Endodermal cell (in vitro differentiated cells): ENCODE results near the gene PARP12. TPM values are rescaled to one million over a fixed set of nuclear protein-coding genes. Genes with fewer than 3 reads are reported as not detected.

Source experiments
- DNase-seq: peaks from one replicate; pipeline ENCODE4 v3.0.0-alpha.2; 2017
- H3K27ac ChIP-seq: 2 replicates; pipeline ENCODE4 v1.5.1; 2013; ENCODE audit warnings: mild to moderate bottlenecking, low read depth, low read length, moderate library complexity
- H3K27me3 ChIP-seq: 2 replicates; pipeline ENCODE4 v1.6.1; 2013; ENCODE audit warnings: mild to moderate bottlenecking, low read length, moderate library complexity; ENCODE audit not compliant: insufficient read depth, control insufficient read depth, poor library complexity, severe bottlenecking
- H3K36me3 ChIP-seq: 2 replicates; pipeline ENCODE4 v1.7.0; 2013; ENCODE audit warnings: mild to moderate bottlenecking, low read length, moderate library complexity; ENCODE audit not compliant: control insufficient read depth, insufficient read depth
- H3K4me1 ChIP-seq: one replicate; pipeline ENCODE4 v1.7.0; 2013; ENCODE audit warnings: low read length; ENCODE audit not compliant: control insufficient read depth, insufficient read depth
- H3K4me3 ChIP-seq: 2 replicates; pipeline ENCODE4 v1.5.1; 2013; ENCODE audit warnings: mild to moderate bottlenecking, low read length, moderate library complexity
- H3K9ac ChIP-seq: 2 replicates; pipeline ENCODE4 v1.6.1; 2013; ENCODE audit warnings: mild to moderate bottlenecking, low read length, moderate library complexity; ENCODE audit not compliant: poor library complexity, severe bottlenecking; ENCODE audit errors: extremely low read depth
- H3K9me3 ChIP-seq: 2 replicates; pipeline ENCODE4 v1.6.1; 2013; ENCODE audit warnings: mild to moderate bottlenecking, low read length, moderate library complexity; ENCODE audit not compliant: control insufficient read depth
- H3K27ac Mint-ChIP-seq: 2 replicates; pipeline ENCODE4 v1.8.0; 2020; ENCODE audit warnings: mixed read lengths
- H3K27me3 Mint-ChIP-seq: 2 replicates; pipeline ENCODE4 v1.8.0; 2021; ENCODE audit warnings: mild to moderate bottlenecking, mixed read lengths; ENCODE audit not compliant: insufficient read depth
- H3K36me3 Mint-ChIP-seq: 2 replicates; pipeline ENCODE4 v1.8.0; 2020; ENCODE audit warnings: low read depth, mixed read lengths
- H3K4me1 Mint-ChIP-seq: 2 replicates; pipeline ENCODE4 v1.8.0; 2020; ENCODE audit warnings: mixed read lengths
- H3K4me3 Mint-ChIP-seq: 2 replicates; pipeline ENCODE4 v1.8.0; 2020; ENCODE audit warnings: mild to moderate bottlenecking, moderate library complexity, mixed read lengths
- H3K9me3 Mint-ChIP-seq: 2 replicates; pipeline ENCODE4 v1.8.0; 2020; ENCODE audit warnings: mild to moderate bottlenecking, mixed read lengths
- CTCF ChIP-seq: fragments of 200-600 bp; sonication (generic); conservative IDR thresholded peaks from 2 replicates; pipeline ENCODE4 v1.5.0; 2021; ENCODE audit warnings: antibody characterized with exemption, mild to moderate bottlenecking
- WGBS, 2 experiments: methylation state at CpG; one replicate each; pipeline versions ENCODE4 v1.1.5 to v1.1.7; 2013; ENCODE audit warnings: missing lambda C conversion rate in 2 of 2, mixed read lengths in 1 of 2; ENCODE audit not compliant: insufficient coverage in 1 of 2, insufficient read length in 1 of 2; 5-methylcytosine and 5-hydroxymethylcytosine counted together
- total RNA-seq, 2 donors: library from RNA; stranded (reverse); fragmentation: NEBNext Ultra II Directional in 1 of 2; extraction: Animal tissue kit (Norgen Biotek cat#: 25700) in 1 of 2; gene quantifications; 2 replicates in 1 of 2; 3 replicates in 1 of 2; pipeline ENCODE4 v1.2.1, GENCODE V29; 2021

PARP12 gene
- total RNA-seq, 2 donors from 2014 or later: 9.4 to 10.4 TPM

- no peak overlapping the region for H3K4me3 Mint-ChIP-seq
- no peak for TF ChIP-seq CTCF
- Histone ChIP-seq H3K27ac (no peak overlapping the region), H3K36me3 (peaks cover 7% of the 10 kb centered on the region), H3K4me3 (no peak overlapping the region), H3K9ac (no peak overlapping the region), H3K4me1 (no peaks in the 10 kb centered on the region), H3K9me3 (no peaks in the 10 kb centered on the region), H3K27me3 (no peaks in the 10 kb centered on the region)
- H3K9me3 Mint-ChIP-seq: no peaks in the 10 kb centered on the region
- DNase-seq: no peak
- no peaks in the 10 kb centered on the region for H3K27me3 Mint-ChIP-seq
- H3K36me3 Mint-ChIP-seq: peaks cover 10% of the 10 kb centered on the region
- no peak overlapping the region for H3K27ac Mint-ChIP-seq
- 94 to 96% methylated on average over 4 of the region's 4 CpGs for WGBS, 2 experiments
- H3K4me1 Mint-ChIP-seq: peaks cover 14% of the 10 kb centered on the region
Measured at GRCh38 chr7:140084142-140084655, 21.4 kb upstream of the PARP12 start.

- no peak overlapping the region for H3K4me3 Mint-ChIP-seq
- no peak for TF ChIP-seq CTCF
- H3K9me3 Mint-ChIP-seq: no peaks in the 10 kb centered on the region
- H3K27ac Mint-ChIP-seq: no peak overlapping the region
- no peaks in the 10 kb centered on the region for H3K9me3 ChIP-seq
- DNase-seq: no peak
- no peak overlapping the region for H3K4me3 ChIP-seq
- peaks cover 7% of the 10 kb centered on the region for H3K36me3 Mint-ChIP-seq
- no peak overlapping the region for H3K27ac ChIP-seq
- 92 to 97% methylated on average over 5 to 7 of the region's 7 CpGs for WGBS, 2 experiments
- peaks cover 7% of the 10 kb centered on the region for H3K36me3 ChIP-seq
- H3K27me3 Mint-ChIP-seq: no peaks in the 10 kb centered on the region
- no peaks in the 10 kb centered on the region for H3K27me3 ChIP-seq
- peaks cover 20% of the 10 kb centered on the region for H3K4me1 Mint-ChIP-seq
- no peaks in the 10 kb centered on the region for H3K4me1 ChIP-seq
- no peak overlapping the region for H3K9ac ChIP-seq
Measured at GRCh38 chr7:140082770-140083169, 20.0 kb upstream of the PARP12 start.

GRCh38 chr7:140081774-140082425 lies 19.1 kb upstream of the PARP12 start:
- WGBS, 2 experiments: 92 to 95% methylated on average over 8 to 10 of the region's 11 CpGs
- no peaks in the 10 kb centered on the region for H3K4me1 ChIP-seq
- no peak for DNase-seq
- no peak overlapping the region for H3K27ac ChIP-seq
- H3K27ac Mint-ChIP-seq: no peak overlapping the region
- peaks cover 5% of the 10 kb centered on the region for H3K36me3 Mint-ChIP-seq
- H3K9me3 Mint-ChIP-seq: no peaks in the 10 kb centered on the region
- H3K4me3 Mint-ChIP-seq: no peak overlapping the region
- H3K9me3 ChIP-seq: no peaks in the 10 kb centered on the region
- H3K27me3 ChIP-seq: no peaks in the 10 kb centered on the region
- H3K36me3 ChIP-seq: peaks cover 3% of the 10 kb centered on the region
- H3K9ac ChIP-seq: no peak overlapping the region
- H3K27me3 Mint-ChIP-seq: no peaks in the 10 kb centered on the region
- no peak for TF ChIP-seq CTCF
- H3K4me3 ChIP-seq: no peak overlapping the region
- H3K4me1 Mint-ChIP-seq: peaks cover 13% of the 10 kb centered on the region
